GM18867 (cell line): ENCODE data around the gene GALNT4.
A peak's percentile ranks its signal among the peaks of the same experiment; 100 is the strongest.

Experiments
- ATAC-seq: cut with Tn5 transposase; IDR thresholded peaks from one replicate; pipeline ENCODE4 v1.9.1; 2021; ENCODE audit warnings: mild to moderate bottlenecking, moderate library complexity; ENCODE audit not compliant: unreplicated experiment

GALNT4 gene

DNA sequence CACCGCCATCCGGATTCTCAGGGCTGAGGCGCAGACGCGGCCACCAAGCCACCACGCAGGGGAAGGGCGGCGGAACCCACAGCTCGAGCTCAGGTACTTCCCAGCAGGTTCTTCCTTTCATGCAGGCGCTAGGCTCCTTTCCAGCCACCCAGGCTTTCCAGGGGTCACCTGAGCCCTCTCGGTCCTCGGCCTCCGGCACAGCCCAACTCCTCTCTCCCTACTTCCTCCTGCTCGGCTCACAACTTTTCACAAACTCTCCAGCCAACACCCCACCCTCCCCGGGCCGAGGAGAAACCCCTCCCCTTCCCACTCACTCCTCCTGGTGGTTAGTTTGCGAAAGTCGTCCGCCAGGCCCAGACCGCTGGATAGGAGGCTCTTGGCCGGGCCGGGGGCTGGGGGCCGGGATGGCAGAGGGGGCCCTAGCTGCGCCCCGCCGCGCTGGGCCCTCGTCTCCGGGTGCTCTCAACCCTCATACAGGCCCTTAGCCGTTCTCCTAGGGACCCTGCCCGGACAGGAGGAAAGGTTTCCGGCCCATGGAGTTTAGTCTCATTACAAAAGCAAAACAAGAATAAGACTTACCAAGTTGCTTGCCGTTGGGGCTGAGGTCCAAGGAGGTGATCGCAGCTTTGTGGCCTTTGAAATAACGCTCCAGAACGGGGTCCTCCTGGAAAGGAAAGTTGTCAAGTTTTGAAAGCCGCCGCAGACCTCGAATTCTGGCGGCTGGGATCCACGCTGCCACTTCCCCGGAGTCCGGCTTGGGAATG, at the start of gene GALNT4:
GALNT4 (minus strand) TSS at position 256 of the 764 bp plus-strand sequence; CDS start at position 9, 247 bp downstream.
- peak; percentile 78 for ATAC-seq

- ATAC-seq, result no peak
These were observed 48.6 kb upstream of the GALNT4 start for GRCh38 chr12:89573051-89573810.

DNA sequence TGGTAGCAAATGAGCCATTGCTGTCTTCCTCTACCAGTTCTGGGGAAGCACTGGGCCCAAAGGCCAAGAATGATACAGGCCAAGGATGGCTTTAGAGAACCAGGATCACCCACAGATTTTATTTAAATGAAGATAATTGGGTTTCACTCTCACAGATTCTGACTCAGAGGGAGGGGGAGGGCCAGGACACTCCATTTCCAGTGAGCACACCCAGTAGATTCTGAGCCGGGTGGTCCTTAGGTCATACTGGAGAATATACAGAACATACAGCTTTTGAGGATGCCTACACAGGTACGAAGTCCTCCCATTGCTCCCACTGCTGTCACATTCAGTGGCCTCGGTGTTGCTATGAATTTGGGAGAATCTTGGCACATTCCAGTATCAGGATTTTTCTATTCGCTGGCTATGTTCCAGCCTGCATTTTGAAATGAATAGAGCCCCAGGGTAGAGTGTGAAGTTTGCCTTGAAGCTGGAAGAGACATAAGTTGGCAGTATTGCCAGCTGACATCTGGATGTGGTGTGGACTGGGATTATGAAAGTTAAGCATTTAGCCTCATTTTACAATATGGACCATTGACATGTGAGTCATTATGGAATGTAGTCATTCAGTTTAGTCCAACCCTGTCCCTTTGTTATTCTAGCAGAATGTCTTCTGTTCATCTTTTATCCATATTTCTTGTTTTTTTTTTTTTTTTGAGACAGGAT, 47.0 kb upstream of the GALNT4 start:
- no peak for ATAC-seq

DNA sequence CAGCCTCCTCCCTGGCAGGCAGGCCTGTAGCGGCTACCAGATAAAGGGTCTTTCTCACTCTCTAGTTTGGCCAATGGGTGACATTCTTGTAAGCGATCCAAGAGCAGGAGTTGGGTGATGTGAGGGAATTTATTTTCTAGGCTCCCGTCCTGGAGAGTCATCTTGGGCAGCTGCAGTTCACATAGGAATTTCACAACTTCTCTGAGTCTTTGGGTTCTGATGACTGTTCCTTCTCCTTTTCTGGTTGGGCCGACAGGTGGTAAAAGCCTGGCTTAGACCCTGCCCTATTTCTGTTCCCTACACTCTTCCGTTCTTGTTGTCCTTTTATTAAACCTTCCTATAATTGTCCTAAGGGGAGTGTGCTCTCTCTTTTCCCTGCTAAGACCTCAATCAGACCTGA, 43.9 kb upstream of the GALNT4 start:
- ATAC-seq, result no peak

DNA sequence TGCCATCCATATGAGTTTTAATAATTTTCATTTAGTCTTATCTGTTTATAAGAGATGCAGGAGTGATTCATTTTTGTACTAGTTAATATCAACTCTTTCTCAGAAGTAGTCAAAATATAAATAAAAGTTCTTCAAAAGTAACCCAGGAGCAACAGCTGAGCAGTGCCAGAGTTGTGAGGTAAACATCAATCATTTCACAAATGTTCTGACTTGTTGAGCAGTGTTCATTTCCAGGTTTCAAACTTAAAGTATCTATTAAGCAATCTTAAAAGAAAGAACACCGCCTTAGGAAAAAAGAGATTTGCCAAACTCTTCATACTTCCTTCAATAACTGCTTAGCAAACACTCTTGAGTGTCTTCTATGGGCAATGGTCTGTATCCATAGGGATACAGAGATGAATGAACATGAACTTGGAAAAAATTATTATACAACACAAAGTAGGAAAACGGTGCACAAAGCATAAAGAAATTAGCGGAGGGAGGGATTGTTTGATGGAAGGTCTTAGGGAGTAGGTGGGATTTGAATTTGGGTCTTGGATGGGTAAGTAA, 43.2 kb upstream of the GALNT4 start:
- no peak for ATAC-seq

DNA sequence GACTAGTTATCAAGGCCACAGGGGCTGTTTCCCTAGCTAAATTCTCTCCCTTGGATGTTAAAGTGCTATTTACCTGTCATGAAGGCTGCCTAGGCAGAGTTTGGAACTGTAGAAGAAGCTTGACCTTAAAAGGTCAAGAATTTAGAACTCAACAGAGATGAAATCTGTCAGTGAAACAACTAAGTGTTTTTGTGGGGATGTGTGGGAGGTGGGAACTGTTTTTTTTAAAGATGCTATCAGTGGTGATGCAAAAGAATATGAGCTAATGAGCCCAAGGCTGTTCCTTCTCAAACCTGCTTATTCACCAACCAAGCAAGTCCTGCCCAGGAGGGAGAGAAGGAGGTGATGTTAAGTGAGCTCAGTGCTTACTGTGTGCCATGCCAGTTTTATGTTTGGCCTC, 42.0 kb upstream of the GALNT4 start:
- ATAC-seq, result peak; percentile 57

- ATAC-seq, result no peak
These were observed 40.4 kb upstream of the GALNT4 start for GRCh38 chr12:89565002-89565401.

DNA sequence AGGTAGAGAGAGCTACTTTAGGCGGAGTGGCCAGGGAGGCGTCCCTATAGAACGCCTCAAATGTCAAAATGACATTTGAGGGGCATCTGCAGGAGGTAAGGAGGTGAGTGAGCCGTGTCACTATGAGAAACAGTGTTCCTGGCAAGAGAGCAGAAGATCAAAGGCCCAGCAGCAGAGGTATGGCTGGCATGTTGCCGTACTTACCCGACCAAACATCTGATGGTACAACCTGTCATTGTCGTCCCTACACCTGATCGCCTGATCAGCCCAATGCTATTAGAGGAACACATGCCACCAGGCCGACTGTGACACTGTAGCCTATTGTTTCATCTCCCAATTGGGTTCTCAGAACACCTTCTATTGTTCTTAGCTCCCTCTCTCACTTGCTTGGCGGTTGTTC, 35.2 kb upstream of the GALNT4 start:
- no peak for ATAC-seq

- ATAC-seq, result no peak
These were observed 32.4 kb upstream of the GALNT4 start for GRCh38 chr12:89556976-89557375.

DNA sequence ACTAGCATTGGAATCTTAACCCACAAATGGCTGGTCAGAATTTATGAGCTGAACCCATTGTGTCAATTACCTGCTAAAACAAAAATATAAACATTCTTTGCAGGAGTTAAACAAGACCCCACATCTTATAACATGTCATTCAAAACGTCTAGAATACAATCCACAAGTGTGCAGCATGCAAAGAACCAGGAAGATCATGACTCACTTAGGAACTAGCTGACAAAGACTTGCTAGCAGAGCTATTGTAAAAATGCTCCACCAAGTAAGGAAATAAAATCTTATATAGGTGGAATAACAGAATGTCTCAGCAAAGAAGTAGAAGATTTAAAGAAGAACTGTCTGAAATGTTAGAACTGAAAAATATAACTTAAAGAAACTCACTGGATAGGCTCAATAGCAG, 27.8 kb upstream of the GALNT4 start:
- ATAC-seq, result no peak

- ATAC-seq, result no peak
These were observed 27.2 kb upstream of the GALNT4 start for GRCh38 chr12:89551747-89552146.

GRCh38 chr12:89547101-89547500, 22.5 kb upstream of the GALNT4 start:
- ATAC-seq, result no peak

GRCh38 chr12:89546151-89546550, 21.6 kb upstream of the GALNT4 start:
- ATAC-seq, result no peak

- ATAC-seq, result no peak
These were observed 20.1 kb upstream of the GALNT4 start for GRCh38 chr12:89544681-89545184.

DNA sequence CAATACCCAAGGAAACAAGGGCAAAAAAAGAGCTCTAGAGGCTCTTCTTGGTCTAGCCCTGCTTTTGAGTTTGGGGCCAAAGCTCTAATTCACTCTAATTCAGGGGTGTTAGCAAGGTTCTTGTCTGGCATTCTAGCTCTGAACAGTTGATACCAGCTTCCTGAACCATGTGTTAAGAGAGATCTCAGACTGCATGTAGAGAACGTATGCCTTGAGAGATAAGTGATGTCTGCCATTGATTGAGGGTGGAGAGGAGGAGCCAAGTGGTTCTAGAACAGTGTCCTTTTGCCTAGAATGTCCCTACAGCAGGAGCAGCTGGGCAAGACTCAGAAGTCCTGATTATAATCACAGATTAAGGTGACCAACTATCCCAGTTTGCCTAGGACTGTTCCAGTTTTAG, 19.4 kb upstream of the GALNT4 start:
- ATAC-seq, result no peak

DNA sequence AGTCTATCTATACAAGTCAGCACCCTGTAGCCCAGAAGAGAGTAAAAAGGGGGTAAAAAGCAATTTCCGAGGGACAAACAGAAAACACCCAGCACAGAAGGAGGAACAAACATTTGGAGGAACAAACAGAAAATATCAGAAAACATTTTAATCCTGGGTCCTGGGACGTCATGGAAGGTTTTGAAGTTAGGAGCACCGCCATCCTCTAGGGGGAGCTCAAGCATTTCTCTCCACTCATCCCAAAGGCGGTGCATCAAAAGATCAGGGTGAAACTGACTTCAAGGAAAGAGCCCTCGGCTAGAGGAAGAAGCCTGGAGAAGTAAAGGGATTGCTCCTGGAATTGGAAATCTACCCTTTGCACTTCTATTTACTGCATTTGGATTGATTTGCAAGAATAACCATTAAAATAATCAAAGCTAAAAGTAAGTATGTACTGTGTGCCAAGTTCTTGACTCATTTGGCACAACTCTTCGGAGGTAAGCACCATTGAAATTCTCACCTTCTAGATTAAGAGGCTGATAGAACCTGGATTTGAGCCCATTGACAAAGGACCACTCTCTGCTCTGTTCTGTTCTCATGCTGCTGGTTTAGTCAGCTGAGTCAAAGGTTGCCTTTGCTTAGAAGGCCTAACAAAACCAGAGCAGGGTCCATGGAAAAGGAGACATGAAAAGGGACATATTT, 18.5 kb upstream of the GALNT4 start:
- peak; percentile 86 for ATAC-seq

- no peak for ATAC-seq
These were observed 17.6 kb upstream of the GALNT4 start for GRCh38 chr12:89542236-89542635.

GRCh38 chr12:89540586-89540985, 16.0 kb upstream of the GALNT4 start:
- no peak for ATAC-seq

- ATAC-seq, result peak; percentile 53
These were observed 15.0 kb upstream of the GALNT4 start for GRCh38 chr12:89539426-89540223.

GRCh38 chr12:89538897-89539296, 14.3 kb upstream of the GALNT4 start:
- ATAC-seq, result no peak
